Cardiac fibroblast (primary cell): ENCODE data around the gene MAP4K3.

Source experiments
- DNase-seq, 2 donors: peaks; one replicate each; pipeline versions ENCODE4 v3.0.0 to v3.0.0-alpha.2; 2010; ENCODE audit warnings: low read depth in 2 of 2
- H3K4me3 ChIP-seq, 2 donors: replicated peaks in 1 of 2; 1 replicate in 1 of 2; 2 replicates in 1 of 2; pipeline ENCODE4 v1.5.1; 2011; ENCODE audit warnings: low read depth in 2 of 2, low read length in 2 of 2, mild to moderate bottlenecking in 2 of 2, moderate library complexity in 1 of 2
- TF ChIP-seq, protein P1 (sequence below): IDR thresholded peaks from one replicate; pipeline ENCODE4 v1.5.1; 2011; ENCODE audit warnings: low read depth, mild to moderate bottlenecking, low read length, inconsistent platforms

MAP4K3 gene

GRCh38 chr2:39378968-39379367 is 58.1 kb downstream of the MAP4K3 start:
- no peak overlapping the region for H3K4me3 ChIP-seq
- TF ChIP-seq, protein P1, sequence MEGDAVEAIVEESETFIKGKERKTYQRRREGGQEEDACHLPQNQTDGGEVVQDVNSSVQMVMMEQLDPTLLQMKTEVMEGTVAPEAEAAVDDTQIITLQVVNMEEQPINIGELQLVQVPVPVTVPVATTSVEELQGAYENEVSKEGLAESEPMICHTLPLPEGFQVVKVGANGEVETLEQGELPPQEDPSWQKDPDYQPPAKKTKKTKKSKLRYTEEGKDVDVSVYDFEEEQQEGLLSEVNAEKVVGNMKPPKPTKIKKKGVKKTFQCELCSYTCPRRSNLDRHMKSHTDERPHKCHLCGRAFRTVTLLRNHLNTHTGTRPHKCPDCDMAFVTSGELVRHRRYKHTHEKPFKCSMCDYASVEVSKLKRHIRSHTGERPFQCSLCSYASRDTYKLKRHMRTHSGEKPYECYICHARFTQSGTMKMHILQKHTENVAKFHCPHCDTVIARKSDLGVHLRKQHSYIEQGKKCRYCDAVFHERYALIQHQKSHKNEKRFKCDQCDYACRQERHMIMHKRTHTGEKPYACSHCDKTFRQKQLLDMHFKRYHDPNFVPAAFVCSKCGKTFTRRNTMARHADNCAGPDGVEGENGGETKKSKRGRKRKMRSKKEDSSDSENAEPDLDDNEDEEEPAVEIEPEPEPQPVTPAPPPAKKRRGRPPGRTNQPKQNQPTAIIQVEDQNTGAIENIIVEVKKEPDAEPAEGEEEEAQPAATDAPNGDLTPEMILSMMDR = no peak
- no peak for DNase-seq

GRCh38 chr2:39377226-39377939 is 59.7 kb downstream of the MAP4K3 start:
- TF ChIP-seq, protein P1 = no peak
- no peak overlapping the region for H3K4me3 ChIP-seq
- DNase-seq = peak in 1 of 2 donors; percentile 16

GRCh38 chr2:39375917-39376316 is 61.2 kb downstream of the MAP4K3 start:
- no peak for DNase-seq
- TF ChIP-seq, protein P1 = no peak
- no peak overlapping the region for H3K4me3 ChIP-seq

DNA sequence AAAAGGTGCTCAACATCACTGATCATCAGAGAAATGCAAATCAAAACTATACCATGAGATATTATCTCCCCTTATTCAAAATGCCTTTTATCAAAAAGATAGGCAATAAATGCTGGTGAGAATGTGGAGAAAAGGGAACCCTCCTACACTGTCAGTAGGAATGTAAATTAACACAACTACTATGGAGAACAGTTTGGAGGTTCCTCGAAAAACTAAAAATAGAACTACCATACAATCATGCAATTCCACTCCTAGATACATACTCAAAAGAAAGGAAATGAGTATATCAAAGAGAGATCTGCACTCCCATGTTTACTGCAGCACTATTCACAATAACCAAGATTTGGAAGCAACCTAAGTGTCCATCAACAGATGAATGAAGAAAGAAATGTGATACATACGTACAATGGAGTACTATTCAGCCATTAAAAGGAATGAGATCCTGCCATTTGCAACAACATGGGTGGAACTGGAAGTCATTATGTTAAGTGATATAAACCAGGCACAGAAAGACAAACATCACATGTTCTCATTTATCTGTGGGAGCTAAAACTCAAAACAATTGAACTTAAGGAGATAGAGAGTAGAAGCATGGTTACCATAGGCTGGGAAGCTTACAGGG is 63.8 kb downstream of the MAP4K3 start:
- DNase-seq = no peak
- TF ChIP-seq, protein P1 = no peak
- no peak overlapping the region for H3K4me3 ChIP-seq

DNA sequence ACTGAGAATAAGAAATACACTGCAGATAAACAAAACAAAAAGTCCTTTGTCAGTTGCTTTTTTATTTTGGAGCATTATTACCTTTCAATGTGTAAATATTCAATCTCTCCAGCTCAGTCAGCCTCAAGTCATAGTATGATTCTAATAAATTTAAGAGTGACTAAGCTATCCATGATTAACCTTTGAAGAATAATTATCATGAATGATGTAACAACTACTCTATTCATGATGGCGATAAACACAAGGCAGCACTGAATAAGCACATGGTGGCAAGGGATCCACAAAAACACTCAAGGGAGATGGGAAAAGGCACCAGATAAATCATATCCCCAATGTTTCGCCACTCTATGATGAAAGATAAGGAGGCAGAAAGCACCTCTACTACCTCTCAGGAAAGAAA is 67.0 kb downstream of the MAP4K3 start:
- peak in 1 of 2 donors; percentile 23 for DNase-seq
- TF ChIP-seq, protein P1 = no peak
- H3K4me3 ChIP-seq = no peak overlapping the region

- no peak for DNase-seq
- H3K4me3 ChIP-seq = no peak overlapping the region
- TF ChIP-seq, protein P1 = no peak
These were observed 68.2 kb downstream of the MAP4K3 start for GRCh38 chr2:39368846-39369245.
